DOHH2 (cell line): Measurements from ENCODE around the gene STK33.

ENCODE experiments used
- H3F3A ChIP-seq: fragments of 200-600 bp; sonication (generic), shearing (Covaris generic); 2 replicates; pipeline ENCODE4 v1.6.0; 2016; ENCODE audit warnings: antibody characterized with exemption, mild to moderate bottlenecking; ENCODE audit not compliant: control insufficient read depth, insufficient read depth
- H3K27ac ChIP-seq: fragments of 200-600 bp; sonication (generic); 2 replicates; pipeline ENCODE4 v1.5.1; 2014; ENCODE audit warnings: low read depth, mild to moderate bottlenecking, low read length, moderate library complexity
- H3K27me3 ChIP-seq: fragments of 200-600 bp; sonication (generic); 2 replicates; pipeline ENCODE4 v1.6.1; 2014; ENCODE audit warnings: mild to moderate bottlenecking, low read length, mixed read lengths; ENCODE audit not compliant: control insufficient read depth
- H3K36me3 ChIP-seq: fragments of 200-600 bp; sonication (generic); 2 replicates; pipeline ENCODE4 v1.6.1; 2014; ENCODE audit warnings: mild to moderate bottlenecking, low read length, moderate library complexity, mixed read lengths; ENCODE audit not compliant: control insufficient read depth
- H3K4me1 ChIP-seq: fragments of 200-600 bp; sonication (generic); 2 replicates; pipeline ENCODE4 v1.6.1; 2014; ENCODE audit warnings: mild to moderate bottlenecking, low read length, mixed read lengths; ENCODE audit not compliant: control insufficient read depth
- H3K4me2 ChIP-seq: fragments of 200-600 bp; sonication (generic); 2 replicates; pipeline ENCODE4 v1.6.0; 2014; ENCODE audit warnings: mild to moderate bottlenecking, low read length, moderate library complexity
- H3K4me3 ChIP-seq: fragments of 200-600 bp; sonication (generic); 2 replicates; pipeline ENCODE4 v1.5.1; 2014; ENCODE audit warnings: mild to moderate bottlenecking, low read length, mixed read lengths
- H3K79me2 ChIP-seq: fragments of 200-600 bp; sonication (generic); 2 replicates; pipeline ENCODE4 v1.6.1; 2014; ENCODE audit warnings: mild to moderate bottlenecking, low read length, mixed read lengths; ENCODE audit not compliant: control insufficient read depth
- H3K9me2 ChIP-seq: fragments of 200-600 bp; sonication (generic); replicated peaks from 2 replicates; pipeline ENCODE4 v1.6.1; 2014; ENCODE audit warnings: mild to moderate bottlenecking, low read length, mixed read lengths; ENCODE audit not compliant: control insufficient read depth
- H3K9me3 ChIP-seq: fragments of 200-600 bp; sonication (generic); 2 replicates; pipeline ENCODE4 v1.6.1; 2014; ENCODE audit warnings: antibody characterized with exemption, low read length, mixed read lengths; ENCODE audit not compliant: control insufficient read depth, insufficient read depth
- H4K20me1 ChIP-seq: fragments of 200-600 bp; sonication (generic); 2 replicates; pipeline ENCODE4 v1.6.0; 2014; ENCODE audit warnings: low read depth, mild to moderate bottlenecking, antibody characterized with exemption, low read length, moderate library complexity; ENCODE audit not compliant: control insufficient read depth, insufficient read depth
- EZH2phosphoT487 ChIP-seq: fragments of 200-600 bp; sonication (generic); IDR thresholded peaks from 2 replicates; pipeline ENCODE4 v1.6.1; 2017; ENCODE audit warnings: borderline replicate concordance, mild to moderate bottlenecking, antibody characterized with exemption, low read length, moderate library complexity, mixed read lengths
- TF ChIP-seq, protein P1 (sequence below): fragments of 200-600 bp; sonication (generic); IDR thresholded peaks from one replicate; pipeline ENCODE4 v1.5.1; 2014; ENCODE audit warnings: antibody characterized with exemption, mild to moderate bottlenecking, low read depth, low read length; ENCODE audit not compliant: poor library complexity, severe bottlenecking

Gene STK33

GRCh38 chr11:8512547-8512946 lies 81.5 kb downstream of the STK33 start:
- Histone ChIP-seq H3K79me2 (no peaks in the 10 kb centered on the region), H3K9me3 (no peaks in the 10 kb centered on the region; the same call in 1 of the 2 replicates), H3F3A (no peaks in the 10 kb centered on the region), H4K20me1 (no peaks in the 10 kb centered on the region), H3K36me3 (no peaks in the 10 kb centered on the region), H3K4me1 (no peaks in the 10 kb centered on the region), H3K27me3 (no peaks in the 10 kb centered on the region), H3K4me3 (no peak overlapping the region), H3K27ac (no peak overlapping the region), H3K9me2 (no peaks in the 10 kb centered on the region), H3K4me2 (no peak overlapping the region)
- TF ChIP-seq, protein P1, sequence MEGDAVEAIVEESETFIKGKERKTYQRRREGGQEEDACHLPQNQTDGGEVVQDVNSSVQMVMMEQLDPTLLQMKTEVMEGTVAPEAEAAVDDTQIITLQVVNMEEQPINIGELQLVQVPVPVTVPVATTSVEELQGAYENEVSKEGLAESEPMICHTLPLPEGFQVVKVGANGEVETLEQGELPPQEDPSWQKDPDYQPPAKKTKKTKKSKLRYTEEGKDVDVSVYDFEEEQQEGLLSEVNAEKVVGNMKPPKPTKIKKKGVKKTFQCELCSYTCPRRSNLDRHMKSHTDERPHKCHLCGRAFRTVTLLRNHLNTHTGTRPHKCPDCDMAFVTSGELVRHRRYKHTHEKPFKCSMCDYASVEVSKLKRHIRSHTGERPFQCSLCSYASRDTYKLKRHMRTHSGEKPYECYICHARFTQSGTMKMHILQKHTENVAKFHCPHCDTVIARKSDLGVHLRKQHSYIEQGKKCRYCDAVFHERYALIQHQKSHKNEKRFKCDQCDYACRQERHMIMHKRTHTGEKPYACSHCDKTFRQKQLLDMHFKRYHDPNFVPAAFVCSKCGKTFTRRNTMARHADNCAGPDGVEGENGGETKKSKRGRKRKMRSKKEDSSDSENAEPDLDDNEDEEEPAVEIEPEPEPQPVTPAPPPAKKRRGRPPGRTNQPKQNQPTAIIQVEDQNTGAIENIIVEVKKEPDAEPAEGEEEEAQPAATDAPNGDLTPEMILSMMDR = no peak
- TF ChIP-seq EZH2phosphoT487 = no peak

DNA sequence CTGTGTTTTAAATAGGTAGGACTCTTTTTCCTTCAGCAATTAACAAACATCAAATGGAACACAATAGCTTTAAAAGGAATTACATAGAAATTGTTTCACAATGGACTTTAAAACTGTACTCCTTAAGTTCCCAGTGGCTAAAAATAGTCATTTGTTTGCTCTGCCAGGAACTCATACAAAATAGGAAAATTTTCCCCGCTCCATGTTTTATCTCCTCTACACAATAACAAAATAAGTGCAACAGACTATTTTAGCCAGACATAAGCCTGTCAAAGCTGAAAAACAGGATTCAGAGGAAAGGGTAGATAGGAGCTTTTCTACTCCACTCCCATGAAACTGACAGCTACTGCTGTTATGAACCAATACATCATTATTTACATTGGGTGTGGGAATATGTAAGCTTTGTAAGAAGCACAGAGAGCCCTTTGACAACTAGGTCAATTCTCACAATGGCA lies 90.1 kb downstream of the STK33 start:
- no peak overlapping the region for H3K4me2 ChIP-seq
- H3K9me3 ChIP-seq = no peaks in the 10 kb centered on the region
- H3K79me2 ChIP-seq = no peaks in the 10 kb centered on the region
- no peak overlapping the region for H3K4me3 ChIP-seq
- H3K4me1 ChIP-seq = no peaks in the 10 kb centered on the region
- no peak overlapping the region for H3K27ac ChIP-seq
- no peaks in the 10 kb centered on the region for H3K9me2 ChIP-seq
- TF ChIP-seq, protein P1 = no peak
- no peak for TF ChIP-seq EZH2phosphoT487
- H3F3A ChIP-seq = no peaks in the 10 kb centered on the region
- H3K27me3 ChIP-seq = no peaks in the 10 kb centered on the region
- H4K20me1 ChIP-seq = no peaks in the 10 kb centered on the region
- no peaks in the 10 kb centered on the region for H3K36me3 ChIP-seq

GRCh38 chr11:8501836-8502235 lies 92.2 kb downstream of the STK33 start:
- no peak for TF ChIP-seq EZH2phosphoT487
- TF ChIP-seq, protein P1 = no peak
- Histone ChIP-seq H3K4me3 (no peak overlapping the region), H3K4me2 (no peak overlapping the region), H3F3A (no peaks in the 10 kb centered on the region), H3K27me3 (no peaks in the 10 kb centered on the region), H3K9me3 (no peaks in the 10 kb centered on the region), H3K36me3 (no peaks in the 10 kb centered on the region), H3K9me2 (no peaks in the 10 kb centered on the region), H3K4me1 (no peaks in the 10 kb centered on the region), H3K27ac (no peak overlapping the region), H3K79me2 (no peaks in the 10 kb centered on the region), H4K20me1 (no peaks in the 10 kb centered on the region)

DNA sequence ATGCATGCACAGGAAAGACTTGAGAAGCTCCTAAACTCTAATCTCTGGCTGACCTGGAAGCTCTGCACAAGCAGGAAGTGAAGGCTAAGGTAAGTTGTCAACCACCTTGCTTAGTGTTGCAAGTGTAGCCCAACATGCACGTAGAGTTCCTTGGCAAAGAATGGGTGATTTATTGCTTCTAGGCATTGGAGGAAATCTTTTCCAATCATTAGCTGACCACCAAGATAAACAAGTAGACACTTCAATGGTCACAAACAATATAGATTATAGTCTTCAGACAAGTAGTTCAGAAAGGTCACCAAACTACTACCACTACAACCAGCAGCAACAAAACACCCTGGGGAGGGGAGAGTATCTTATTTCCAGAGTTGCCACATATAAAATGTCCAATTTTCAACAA lies 105.6 kb downstream of the STK33 start:
- Histone ChIP-seq H4K20me1 (no peaks in the 10 kb centered on the region), H3K36me3 (no peaks in the 10 kb centered on the region), H3K9me3 (no peaks in the 10 kb centered on the region; the same call in 1 of the 2 replicates), H3K9me2 (no peaks in the 10 kb centered on the region), H3K4me2 (no peak overlapping the region), H3K27ac (no peak overlapping the region), H3K4me3 (no peak overlapping the region), H3F3A (no peaks in the 10 kb centered on the region), H3K27me3 (no peaks in the 10 kb centered on the region), H3K4me1 (no peaks in the 10 kb centered on the region), H3K79me2 (no peaks in the 10 kb centered on the region)
- TF ChIP-seq, protein P1 = no peak
- TF ChIP-seq EZH2phosphoT487 = no peak
